Omental fat pad (tissue), 4 donors: Measurements from ENCODE around the gene FAM107B. TPM values are rescaled to one million over a fixed set of nuclear protein-coding genes. Genes with fewer than 3 reads are reported as not detected.

ENCODE experiments used
- ATAC-seq: fragments of 150-250 bp; one replicate; pipeline ENCODE4 v1.9.1; 2016; ENCODE audit warnings: mild to moderate bottlenecking, moderate library complexity; ENCODE audit not compliant: low FRiP score
- DNase-seq: peaks from one replicate; pipeline ENCODE4 v3.0.0-alpha.2; 2019; ENCODE audit warnings: low spot score
- CTCF ChIP-seq, 3 donors: fragments of 450-650 bp; IDR thresholded peaks; one replicate each; pipeline ENCODE4 v1.5.1; 2016 to 2017; ENCODE audit warnings: antibody characterized with exemption in 3 of 3, mild to moderate bottlenecking in 3 of 3, moderate library complexity in 2 of 3
- total RNA-seq, 4 donors: library from RNA; depleted of rRNA; stranded (reverse); fragments of >200 nt; gene quantifications; one replicate each; pipeline ENCODE4 v1.1.0, GENCODE V29; 2016

The FAM107B gene
- total RNA-seq, 4 donors from 2014 or later = 27.3 to 77.5 (median 53.7) TPM

- DNase-seq (no peak), ATAC-seq (no peak)
- no peak for TF ChIP-seq CTCF (IDR thresholded peaks at IDR 0.05)
These were observed 226.2 kb downstream of the FAM107B start for GRCh38 chr10:14548474-14548873.

DNA sequence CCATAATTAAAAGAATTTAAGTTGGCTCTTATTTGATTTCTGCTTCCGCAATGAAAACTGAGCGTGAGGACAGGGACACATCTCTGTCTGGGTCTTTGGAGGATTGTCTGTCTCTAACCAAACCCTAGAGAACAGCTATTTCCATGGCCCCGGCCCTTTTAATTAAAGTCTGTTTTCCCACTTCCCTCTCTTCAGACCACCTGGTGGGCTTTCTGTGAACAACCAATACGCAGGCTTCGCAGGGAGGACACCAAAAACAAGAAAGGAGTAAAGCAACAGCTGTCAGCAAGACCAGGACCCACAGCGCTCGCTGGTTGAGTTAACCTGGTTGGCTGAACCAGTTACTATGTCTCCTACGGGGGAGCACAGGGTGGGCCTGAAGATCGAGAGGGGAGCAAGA, 226.9 kb downstream of the FAM107B start:
- ATAC-seq = no peak
- TF ChIP-seq CTCF (IDR thresholded peaks at IDR 0.05) = no peak
- DNase-seq = no peak

DNA sequence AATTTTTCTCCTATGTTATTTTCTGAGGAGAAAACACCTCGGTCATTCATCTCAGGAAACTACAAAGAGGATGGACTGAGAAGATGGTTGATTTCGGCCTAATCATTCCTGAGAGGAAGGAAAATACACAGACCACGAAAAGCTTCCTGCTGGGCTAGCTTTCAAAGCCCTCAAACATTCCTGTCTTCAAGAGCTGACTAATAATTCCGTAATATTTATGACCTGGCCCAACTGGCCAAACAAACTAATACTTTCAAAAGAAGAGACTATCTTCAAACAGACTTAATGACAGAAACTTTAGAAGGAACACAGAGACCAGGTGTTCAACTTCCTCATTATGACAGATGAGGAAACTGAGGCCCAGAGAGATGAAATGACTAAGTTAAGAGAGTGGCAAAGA, 228.9 kb downstream of the FAM107B start:
- TF ChIP-seq CTCF (IDR thresholded peaks at IDR 0.05) = no peak
- DNase-seq (no peak), ATAC-seq (peak; percentile 36)

- DNase-seq (no peak), ATAC-seq (no peak)
- TF ChIP-seq CTCF (IDR thresholded peaks at IDR 0.05) = no peak
These were observed 230.8 kb downstream of the FAM107B start for GRCh38 chr10:14543904-14544210.

GRCh38 chr10:14543046-14543903, 231.4 kb downstream of the FAM107B start:
- ATAC-seq (peak; percentile 48), DNase-seq (no peak)
- TF ChIP-seq CTCF (IDR thresholded peaks at IDR 0.05) = no peak

DNA sequence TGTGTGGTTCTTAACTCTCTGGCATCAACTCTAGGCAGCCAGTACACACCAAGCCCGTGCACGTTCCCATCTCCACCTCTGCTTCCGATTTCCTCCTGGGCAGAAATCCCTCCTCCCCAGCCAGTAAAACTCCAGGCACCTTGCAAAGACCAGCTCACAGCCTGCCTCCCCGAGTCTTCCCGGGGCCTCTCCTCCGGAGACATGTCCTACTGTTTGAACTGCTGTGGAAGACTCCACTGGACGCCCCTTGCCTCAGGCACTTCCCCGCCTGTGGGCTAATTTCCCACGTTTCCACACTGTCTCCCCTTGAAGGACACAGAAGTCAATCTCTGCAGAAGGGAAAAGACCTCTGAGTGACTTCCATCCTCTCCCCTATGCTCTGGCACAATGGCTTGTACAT, 233.3 kb downstream of the FAM107B start:
- DNase-seq (no peak), ATAC-seq (no peak)
- no peak for TF ChIP-seq CTCF (IDR thresholded peaks at IDR 0.05)

DNA sequence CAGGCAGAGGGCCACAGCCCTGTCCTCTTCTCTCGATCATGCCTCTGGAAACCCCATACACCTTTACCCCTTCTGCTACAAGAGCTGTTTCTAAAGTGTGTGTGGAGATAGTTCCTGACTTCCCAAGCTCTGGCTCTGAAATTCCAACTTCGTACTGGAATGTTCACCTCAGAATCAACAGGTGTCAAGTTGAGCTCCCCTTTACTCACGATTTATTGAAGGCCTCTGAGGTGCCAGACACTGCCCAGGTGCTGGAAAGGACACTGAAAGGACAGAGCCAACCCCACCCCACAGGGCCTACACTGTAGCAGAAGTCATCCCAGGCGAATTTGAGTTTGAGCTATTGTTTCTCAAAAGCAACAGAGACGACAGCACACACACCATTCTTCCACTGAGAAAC, 234.1 kb downstream of the FAM107B start:
- ATAC-seq = no peak
- TF ChIP-seq CTCF (IDR thresholded peaks at IDR 0.05) = no peak

More for the DNA sequence above, 234.1 kb downstream of the FAM107B start:
- DNase-seq = no peak
